D341Med (cell line): ENCODE results near the gene SLC47A2.

Experiments
- DNase-seq: peaks from one replicate; pipeline ENCODE4 v3.0.0; 2012; ENCODE audit warnings: low spot score

SLC47A2 gene

GRCh38 chr17:19664136-19664820 is 52.1 kb downstream of the SLC47A2 start:
- no peak for DNase-seq

- DNase-seq, result no peak
Measured at GRCh38 chr17:19663097-19663496, 53.3 kb downstream of the SLC47A2 start.

- DNase-seq, result no peak
Measured at GRCh38 chr17:19661121-19661520, 55.3 kb downstream of the SLC47A2 start.

- no peak for DNase-seq
Measured at GRCh38 chr17:19660219-19660870, 56.0 kb downstream of the SLC47A2 start.

- DNase-seq, result no peak
Measured at GRCh38 chr17:19659366-19660177, 56.8 kb downstream of the SLC47A2 start.

GRCh38 chr17:19656851-19657581 is 59.4 kb downstream of the SLC47A2 start:
- no peak for DNase-seq

- DNase-seq, result no peak
Measured at GRCh38 chr17:19656336-19656735, 60.0 kb downstream of the SLC47A2 start.

GRCh38 chr17:19654896-19655295 is 61.5 kb downstream of the SLC47A2 start:
- no peak for DNase-seq

- no peak for DNase-seq
Measured at GRCh38 chr17:19654342-19654886, 62.0 kb downstream of the SLC47A2 start.

- no peak for DNase-seq
Measured at GRCh38 chr17:19652595-19652994, 63.8 kb downstream of the SLC47A2 start.

GRCh38 chr17:19651451-19652238 is 64.7 kb downstream of the SLC47A2 start:
- DNase-seq, result no peak

GRCh38 chr17:19650826-19651225 is 65.6 kb downstream of the SLC47A2 start:
- DNase-seq, result no peak

- DNase-seq, result no peak
Measured at GRCh38 chr17:19649274-19649541, 67.2 kb downstream of the SLC47A2 start.

GRCh38 chr17:19648475-19649273 is 67.7 kb downstream of the SLC47A2 start, which contains the start of gene ALDH3A2:
ALDH3A2 (plus strand) TSS chr17:19648751; CDS start chr17:19648972, 221 bp downstream.
- peak; percentile 95 for DNase-seq

- DNase-seq, result peak; percentile 38
Measured at GRCh38 chr17:19647697-19648474, 68.5 kb downstream of the SLC47A2 start.

GRCh38 chr17:19646788-19647696 is 69.3 kb downstream of the SLC47A2 start:
- no peak for DNase-seq

GRCh38 chr17:19645734-19646201 is 70.6 kb downstream of the SLC47A2 start:
- DNase-seq, result peak; percentile 37

GRCh38 chr17:19644493-19645210 is 71.7 kb downstream of the SLC47A2 start:
- DNase-seq, result no peak
